Cardiac muscle cell (in vitro differentiated cells and primary cell): ENCODE measurements around the gene CDKN2A. TPM values are rescaled to one million over a fixed set of nuclear protein-coding genes. Genes with fewer than 3 reads are reported as not detected.

Source experiments
- DNase-seq, 2 donors: peaks; one replicate each; pipeline versions ENCODE4 v3.0.0 to v3.0.0-alpha.2; 2010 to 2017; ENCODE audit warnings: low read depth in 1 of 2, low spot score in 1 of 2
- H3K27ac ChIP-seq: fragments of 200-600 bp; sonication (generic); 2 replicates; pipeline ENCODE4 v1.5.1; 2016
- H3K27me3 ChIP-seq: fragments of 200-600 bp; sonication (generic); 2 replicates; pipeline ENCODE4 v1.6.0; 2016; ENCODE audit warnings: control low read depth
- H3K36me3 ChIP-seq: fragments of 200-600 bp; sonication (generic); 2 replicates; pipeline ENCODE4 v1.5.1; 2016; ENCODE audit warnings: control low read depth
- H3K4me1 ChIP-seq: fragments of 200-600 bp; sonication (generic); 2 replicates; pipeline ENCODE4 v1.8.1; 2017; ENCODE audit warnings: low read depth, mild to moderate bottlenecking, mixed run types
- H3K4me3 ChIP-seq: fragments of 200-600 bp; sonication (generic); 2 replicates; pipeline ENCODE4 v1.5.1; 2016; ENCODE audit warnings: mild to moderate bottlenecking
- H3K9me3 ChIP-seq: fragments of 200-600 bp; sonication (generic); 2 replicates; pipeline ENCODE4 v1.5.1; 2017; ENCODE audit warnings: low read depth, mild to moderate bottlenecking, control low read depth
- polyA plus RNA-seq: library from polyadenylated mRNA; unstranded; fragments of >200 nt; fragmentation: Nextera tagmentation; extraction: Ambion mirVana; gene quantifications from 2 replicates; pipeline ENCODE4 v1.2.1, GENCODE V29; 2016
- total RNA-seq: library from RNA; depleted of rRNA; stranded (reverse); fragments of >200 nt; gene quantifications from 2 replicates; pipeline ENCODE4 v1.2.3, GENCODE V29; 2016
- TF ChIP-seq, protein P1 (sequence below): IDR thresholded peaks from 2 replicates; pipeline ENCODE4 v1.5.1; 2012; ENCODE audit warnings: low read depth, mild to moderate bottlenecking, low read length

Gene CDKN2A
- total and polyA plus RNA-seq, 2 experiments from 2014 or later, result 0.27 TPM; not detected in 1

DNA sequence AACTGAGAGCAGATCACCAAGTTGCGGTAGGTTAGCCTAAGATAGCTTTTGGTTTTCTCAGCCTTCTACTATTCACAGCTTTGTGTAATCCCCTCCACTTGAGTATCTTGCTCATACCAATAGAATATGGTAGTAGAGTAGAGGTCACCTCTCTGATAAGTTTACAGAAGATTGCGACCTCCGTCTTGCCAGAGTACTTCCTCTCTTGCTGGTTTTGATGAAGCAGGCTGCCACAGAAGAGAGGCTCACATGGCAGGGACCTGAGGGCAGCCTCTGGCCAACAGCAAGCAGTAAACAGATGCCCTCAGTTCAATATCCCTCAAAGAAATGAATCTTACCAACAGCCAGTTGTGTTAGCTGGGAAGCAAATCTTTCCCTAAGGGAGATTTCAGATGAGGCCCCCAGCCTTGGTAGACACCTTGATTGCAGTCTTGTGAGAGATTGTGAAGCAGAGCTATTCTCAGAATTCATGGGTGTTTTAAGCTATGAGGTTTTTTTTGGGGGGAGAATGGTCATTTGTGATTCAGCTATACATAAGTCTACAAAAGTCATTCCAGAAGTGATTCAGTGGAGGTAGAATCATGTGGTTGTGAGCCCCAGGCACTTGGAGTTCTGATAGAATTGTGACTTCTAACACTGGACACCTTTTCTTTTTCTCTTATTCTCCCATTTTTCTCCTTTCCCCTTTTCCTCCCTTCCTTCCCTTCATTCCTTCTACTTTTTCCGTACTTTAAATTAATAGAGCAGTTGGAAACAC lies 37.6 kb upstream of the CDKN2A start:
- no peak overlapping the region for H3K27ac ChIP-seq
- TF ChIP-seq, protein P1, sequence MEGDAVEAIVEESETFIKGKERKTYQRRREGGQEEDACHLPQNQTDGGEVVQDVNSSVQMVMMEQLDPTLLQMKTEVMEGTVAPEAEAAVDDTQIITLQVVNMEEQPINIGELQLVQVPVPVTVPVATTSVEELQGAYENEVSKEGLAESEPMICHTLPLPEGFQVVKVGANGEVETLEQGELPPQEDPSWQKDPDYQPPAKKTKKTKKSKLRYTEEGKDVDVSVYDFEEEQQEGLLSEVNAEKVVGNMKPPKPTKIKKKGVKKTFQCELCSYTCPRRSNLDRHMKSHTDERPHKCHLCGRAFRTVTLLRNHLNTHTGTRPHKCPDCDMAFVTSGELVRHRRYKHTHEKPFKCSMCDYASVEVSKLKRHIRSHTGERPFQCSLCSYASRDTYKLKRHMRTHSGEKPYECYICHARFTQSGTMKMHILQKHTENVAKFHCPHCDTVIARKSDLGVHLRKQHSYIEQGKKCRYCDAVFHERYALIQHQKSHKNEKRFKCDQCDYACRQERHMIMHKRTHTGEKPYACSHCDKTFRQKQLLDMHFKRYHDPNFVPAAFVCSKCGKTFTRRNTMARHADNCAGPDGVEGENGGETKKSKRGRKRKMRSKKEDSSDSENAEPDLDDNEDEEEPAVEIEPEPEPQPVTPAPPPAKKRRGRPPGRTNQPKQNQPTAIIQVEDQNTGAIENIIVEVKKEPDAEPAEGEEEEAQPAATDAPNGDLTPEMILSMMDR, result no peak
- DNase-seq, result no peak
- H3K36me3 ChIP-seq, result no peaks in the 10 kb centered on the region
- no peaks in the 10 kb centered on the region for H3K9me3 ChIP-seq
- H3K4me1 ChIP-seq, result no peaks in the 10 kb centered on the region
- H3K4me3 ChIP-seq, result no peak overlapping the region
- H3K27me3 ChIP-seq, result no peaks in the 10 kb centered on the region

DNA sequence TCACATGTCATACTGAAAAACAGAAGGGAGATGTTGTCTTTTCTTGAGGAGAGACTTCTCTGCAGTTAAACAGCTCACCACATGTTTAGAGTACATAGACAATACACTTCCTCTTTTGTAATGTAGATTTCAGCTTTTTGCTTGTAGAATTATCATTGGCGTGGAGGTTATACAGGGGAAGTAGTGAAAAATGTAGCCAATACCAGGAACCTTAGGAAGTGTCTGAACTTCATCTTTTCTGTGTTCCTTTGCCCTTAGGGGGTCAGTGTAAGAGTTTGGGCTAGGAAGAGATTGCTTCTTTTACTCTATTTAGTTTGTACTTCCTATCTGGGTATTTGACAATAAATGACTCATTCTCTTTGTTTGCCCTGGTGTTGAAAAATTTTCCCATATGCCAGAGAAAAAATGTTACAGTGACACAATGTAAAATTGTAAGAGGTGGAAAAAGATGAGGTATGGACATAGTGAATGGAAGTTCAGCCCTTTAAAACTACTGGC lies 36.0 kb upstream of the CDKN2A start:
- H3K4me3 ChIP-seq, result no peak overlapping the region
- H3K9me3 ChIP-seq, result no peaks in the 10 kb centered on the region
- TF ChIP-seq, protein P1, result peak; percentile 12
- H3K4me1 ChIP-seq, result no peaks in the 10 kb centered on the region
- H3K27me3 ChIP-seq, result no peaks in the 10 kb centered on the region
- peak in 1 of 2 donors; percentile 84 for DNase-seq
- H3K36me3 ChIP-seq, result no peaks in the 10 kb centered on the region
- no peak overlapping the region for H3K27ac ChIP-seq

DNA sequence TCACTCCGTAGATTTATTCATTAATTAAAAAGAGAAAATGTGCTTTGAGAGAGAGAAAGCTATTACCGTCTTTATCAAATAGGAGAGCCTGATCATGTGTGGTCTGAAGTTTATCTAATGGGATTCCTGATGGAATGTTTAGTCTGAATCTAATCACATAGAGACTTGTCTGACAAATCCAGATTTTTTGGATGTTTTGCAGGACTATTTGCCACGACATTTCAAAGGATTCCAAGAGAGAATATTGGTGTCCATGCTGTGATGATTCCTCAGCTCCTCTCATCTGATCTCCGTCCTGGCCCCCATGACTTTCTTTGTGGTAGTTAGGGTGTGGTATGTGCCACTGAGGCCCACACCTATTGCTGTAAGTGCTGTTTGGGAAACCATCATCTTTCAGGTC lies 35.0 kb upstream of the CDKN2A start:
- DNase-seq, result no peak
- H3K4me1 ChIP-seq, result no peaks in the 10 kb centered on the region
- no peak overlapping the region for H3K27ac ChIP-seq
- no peaks in the 10 kb centered on the region for H3K36me3 ChIP-seq
- H3K27me3 ChIP-seq, result no peaks in the 10 kb centered on the region
- H3K4me3 ChIP-seq, result no peak overlapping the region
- TF ChIP-seq, protein P1, result no peak
- no peaks in the 10 kb centered on the region for H3K9me3 ChIP-seq

DNA sequence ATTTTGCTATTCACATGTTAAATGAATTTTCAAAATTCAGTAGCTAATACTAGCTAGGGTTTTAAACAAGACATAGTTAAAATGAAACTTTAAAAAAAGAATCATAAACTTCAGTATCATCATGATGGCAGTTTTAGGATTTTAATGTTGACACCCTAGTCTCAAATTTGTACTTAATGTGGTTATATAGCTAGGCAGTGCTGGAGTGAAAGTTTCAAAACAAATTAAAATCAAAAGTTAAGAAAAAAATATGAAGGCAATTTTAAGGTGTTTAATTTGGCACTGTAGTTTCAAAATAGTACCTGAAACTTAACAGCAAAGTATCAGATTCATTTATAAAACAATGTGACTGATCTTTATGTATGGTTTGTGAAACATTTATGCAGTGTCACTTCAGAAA lies 34.2 kb upstream of the CDKN2A start:
- no peaks in the 10 kb centered on the region for H3K9me3 ChIP-seq
- H3K36me3 ChIP-seq, result no peaks in the 10 kb centered on the region
- no peaks in the 10 kb centered on the region for H3K4me1 ChIP-seq
- no peak for DNase-seq
- no peak overlapping the region for H3K27ac ChIP-seq
- no peaks in the 10 kb centered on the region for H3K27me3 ChIP-seq
- TF ChIP-seq, protein P1, result no peak
- no peak overlapping the region for H3K4me3 ChIP-seq

DNA sequence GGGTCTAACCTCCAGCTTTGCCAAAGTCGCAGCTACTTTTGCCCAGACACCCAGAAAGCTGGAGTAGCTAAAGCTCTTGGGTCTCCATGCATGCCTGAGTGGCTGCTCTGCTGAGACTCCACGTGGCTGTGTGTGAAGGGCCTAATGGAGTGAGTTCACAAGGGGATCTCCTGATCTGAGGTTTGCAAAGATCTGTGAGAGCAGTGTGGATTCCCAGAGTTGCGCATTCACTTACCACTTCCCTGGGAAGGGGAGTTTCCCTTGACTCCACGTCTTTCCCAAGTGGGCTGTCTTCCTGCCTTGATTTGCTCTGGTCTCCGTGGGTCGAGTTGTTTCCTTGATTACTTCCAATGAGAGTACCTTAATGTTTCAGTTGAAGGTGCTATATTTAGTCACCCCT lies 32.5 kb upstream of the CDKN2A start:
- Histone ChIP-seq H3K36me3 (no peaks in the 10 kb centered on the region), H3K4me3 (no peak overlapping the region), H3K27ac (no peak overlapping the region), H3K9me3 (no peaks in the 10 kb centered on the region), H3K27me3 (no peaks in the 10 kb centered on the region), H3K4me1 (no peaks in the 10 kb centered on the region)
- TF ChIP-seq, protein P1, result no peak
- no peak for DNase-seq
